Measurements from ENCODE around the gene MAGI3.
"Not testable (repeated sequence)": the region's sequence is repeated elsewhere in the genome, so short reads cannot be mapped to it uniquely, and the experiment has no call there.

The MAGI3 gene

DNA sequence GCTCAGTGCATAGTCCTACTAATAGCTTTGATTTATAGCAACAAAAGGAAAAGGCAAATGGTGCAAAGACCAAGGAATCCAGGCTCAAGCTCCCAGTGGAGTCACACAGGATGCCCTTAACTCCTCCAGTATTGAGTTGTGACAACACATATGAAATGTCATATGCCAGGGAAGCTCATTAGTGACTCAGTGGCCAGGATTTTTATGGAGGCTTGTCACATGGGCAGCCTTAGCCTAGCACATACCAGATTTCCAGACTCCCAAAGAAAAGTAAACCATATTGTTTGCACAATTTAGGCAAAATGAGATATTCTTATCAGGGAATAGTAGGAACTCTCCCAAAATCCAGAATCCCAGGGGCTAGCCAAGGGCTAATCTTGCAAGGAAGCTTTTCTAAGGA, 129.2 kb downstream of the MAGI3 start:
- peak; percentile 67 for DNase-seq

DNA sequence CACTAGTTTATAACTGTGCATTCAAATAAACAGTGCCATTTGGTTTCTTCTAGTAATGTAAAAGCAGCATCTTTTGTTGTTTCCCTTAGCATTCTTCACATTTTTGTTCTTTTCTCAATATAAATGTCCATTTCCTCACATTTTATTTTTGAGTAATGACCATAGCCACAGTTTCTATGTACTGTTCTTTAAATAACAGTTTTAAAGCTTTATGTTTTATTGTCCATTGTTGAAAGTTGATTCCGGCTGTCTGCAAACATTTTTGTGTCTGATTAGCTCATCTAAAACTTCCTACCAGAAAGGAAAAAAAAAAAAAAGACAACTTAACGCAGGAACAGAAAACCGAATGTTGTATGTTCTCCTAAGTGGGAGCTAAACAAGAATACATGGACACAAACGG, 139.7 kb downstream of the MAGI3 start:
- no peak for DNase-seq

DNA sequence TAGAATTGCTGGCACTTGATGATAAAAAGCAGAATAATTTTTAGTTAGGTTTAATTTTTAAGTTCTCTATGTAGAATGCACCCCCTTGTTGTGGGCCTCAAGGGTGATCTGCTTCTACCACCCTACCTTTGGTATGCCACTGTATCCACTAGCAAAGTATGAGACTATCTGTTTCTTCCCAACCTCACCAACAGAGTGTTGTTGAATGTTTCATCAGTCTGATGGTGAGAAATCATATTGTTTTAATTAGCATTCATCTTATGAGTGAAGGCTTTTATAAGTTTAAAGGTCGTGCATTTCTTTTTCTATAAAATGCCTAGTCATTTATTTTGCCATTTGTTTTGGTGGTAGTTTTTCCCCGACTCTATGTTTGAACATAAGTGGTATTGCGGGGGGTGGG, 141.0 kb downstream of the MAGI3 start:
- peak; percentile 5 for DNase-seq

DNA sequence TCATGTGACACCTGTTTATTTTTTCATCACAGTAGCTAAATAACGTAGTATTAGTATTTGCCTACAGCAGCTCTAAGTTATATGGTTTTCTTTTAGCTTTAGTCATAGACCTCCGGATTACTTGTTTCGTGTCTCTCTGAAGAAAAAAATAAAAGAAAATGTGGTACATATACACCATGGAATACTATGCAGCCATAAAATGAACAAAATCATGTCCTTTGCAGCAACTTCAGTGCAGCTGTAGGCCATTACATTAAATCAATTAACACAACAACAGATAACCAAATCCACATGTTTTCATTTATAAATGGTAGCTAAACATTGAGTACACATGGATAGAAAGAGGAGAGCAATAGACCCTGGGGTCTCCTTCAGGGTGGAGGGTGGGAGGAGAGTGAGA, 142.7 kb downstream of the MAGI3 start:
- no peak for DNase-seq

DNA sequence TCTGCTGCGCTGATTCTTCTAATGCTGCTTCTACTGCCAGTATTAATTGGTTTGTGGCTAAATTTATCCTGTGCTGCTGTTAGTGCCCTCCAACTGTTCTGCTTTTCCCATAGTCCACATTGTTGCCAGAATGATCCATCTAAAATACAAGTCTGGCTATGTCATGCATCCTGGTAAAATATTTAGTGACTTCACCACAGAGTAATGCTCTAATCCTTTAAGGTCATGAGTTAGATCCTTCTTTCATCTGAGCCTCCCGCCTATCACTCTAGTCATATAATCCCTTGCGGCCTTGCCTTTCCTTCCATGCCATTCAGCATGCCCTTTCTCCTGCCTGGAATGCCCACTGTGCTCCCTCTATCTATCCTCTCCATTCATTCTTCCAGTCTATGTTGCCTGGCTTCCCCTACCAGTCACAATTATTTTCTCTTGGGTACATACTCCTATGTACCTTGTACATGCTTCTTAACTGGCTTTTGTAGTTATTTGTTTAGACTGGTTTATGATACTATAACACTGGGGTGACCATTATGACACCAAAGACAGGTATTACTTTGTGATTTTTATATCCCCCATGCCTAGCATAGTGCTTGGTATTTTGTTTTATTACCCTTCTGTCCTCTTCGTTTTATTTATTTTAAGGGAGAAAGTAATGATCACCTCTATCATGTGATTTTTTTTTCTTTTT, 144.0 kb downstream of the MAGI3 start:
- DNase-seq, result peak; percentile 91

DNA sequence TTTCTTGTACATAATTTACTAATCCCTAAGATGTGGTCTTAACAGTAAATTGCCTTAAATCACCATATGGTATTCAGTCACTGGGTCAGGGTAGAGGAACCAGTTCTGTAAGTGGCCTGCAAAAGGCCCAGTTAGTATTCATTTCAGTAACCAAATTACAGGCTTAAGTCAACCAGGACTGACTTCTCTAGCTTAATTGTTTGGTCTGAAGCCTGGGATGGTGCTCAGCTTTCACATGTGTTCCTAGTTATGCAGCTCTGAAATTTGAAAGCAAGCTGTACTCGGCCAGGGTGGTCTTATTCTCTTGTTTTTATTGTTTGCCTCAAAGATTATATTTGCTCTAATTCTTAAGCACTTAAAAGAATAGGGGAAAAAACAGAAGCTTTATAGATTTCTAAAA, 144.6 kb downstream of the MAGI3 start:
- DNase-seq, result no peak

DNA sequence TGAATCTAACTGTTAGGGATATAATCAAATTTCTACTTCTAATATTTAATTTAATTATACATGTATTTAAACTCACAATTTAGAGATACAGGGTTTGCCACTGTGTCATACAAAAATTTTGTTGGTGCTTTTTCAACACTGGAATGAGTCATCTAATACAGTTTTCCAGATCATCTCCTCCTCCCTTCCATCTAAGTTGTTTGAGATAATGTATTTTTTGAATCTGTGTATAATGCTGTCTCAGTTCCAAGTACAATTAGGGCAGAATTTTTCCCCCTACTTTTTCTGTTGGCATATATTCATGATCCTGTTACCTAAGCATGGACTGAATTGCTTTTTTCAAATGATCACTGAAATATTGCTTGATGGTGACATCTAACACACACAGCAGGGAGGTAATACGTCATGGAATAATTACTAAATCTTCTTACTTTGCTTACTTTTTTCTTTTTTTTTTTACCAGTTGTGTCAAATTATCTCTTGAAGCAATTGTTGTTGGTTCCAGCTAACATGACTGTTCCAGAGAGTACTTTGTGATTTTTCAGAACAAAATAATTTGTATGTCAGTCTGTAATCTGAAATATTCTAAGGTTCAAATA, 146.0 kb downstream of the MAGI3 start:
- peak; percentile 50 for DNase-seq

DNA sequence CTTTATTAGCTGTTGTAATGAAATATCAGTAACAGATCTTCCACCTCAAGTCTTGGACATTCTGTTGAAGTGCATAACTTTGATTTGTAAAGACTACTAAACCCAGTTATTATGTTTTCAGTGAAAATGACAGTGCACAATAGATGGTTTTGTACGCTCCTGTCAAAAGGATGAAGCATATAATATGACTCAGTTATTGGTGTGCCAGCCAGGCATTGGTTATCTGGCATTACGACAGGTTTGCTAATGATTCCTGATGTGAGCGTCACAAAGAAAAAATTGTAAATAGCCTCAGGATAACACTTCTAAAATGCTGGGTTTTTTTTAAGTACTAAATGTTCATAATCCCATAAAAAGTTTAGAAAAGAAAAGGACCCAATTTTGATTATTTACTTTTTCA, 147.9 kb downstream of the MAGI3 start:
- no peak for DNase-seq

DNA sequence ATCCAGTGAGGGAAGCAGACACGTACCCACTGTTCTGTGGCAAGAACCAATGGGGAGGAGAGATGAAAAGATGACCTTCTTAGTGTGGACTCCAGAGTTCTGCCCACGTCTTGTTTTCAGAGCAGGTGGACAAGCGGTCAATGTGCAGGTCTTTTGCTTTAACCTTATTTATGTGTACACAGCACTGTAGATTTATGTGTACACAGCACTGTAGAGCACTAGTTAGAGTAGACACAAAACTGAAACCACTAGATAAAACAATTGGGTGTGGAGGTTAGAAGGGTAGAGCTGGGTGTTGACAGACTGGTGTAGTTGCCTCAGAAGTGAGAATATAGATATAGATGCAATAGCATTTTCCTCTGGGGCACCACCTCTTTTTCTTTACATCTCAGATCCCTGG, 150.0 kb downstream of the MAGI3 start:
- no peak for DNase-seq

DNA sequence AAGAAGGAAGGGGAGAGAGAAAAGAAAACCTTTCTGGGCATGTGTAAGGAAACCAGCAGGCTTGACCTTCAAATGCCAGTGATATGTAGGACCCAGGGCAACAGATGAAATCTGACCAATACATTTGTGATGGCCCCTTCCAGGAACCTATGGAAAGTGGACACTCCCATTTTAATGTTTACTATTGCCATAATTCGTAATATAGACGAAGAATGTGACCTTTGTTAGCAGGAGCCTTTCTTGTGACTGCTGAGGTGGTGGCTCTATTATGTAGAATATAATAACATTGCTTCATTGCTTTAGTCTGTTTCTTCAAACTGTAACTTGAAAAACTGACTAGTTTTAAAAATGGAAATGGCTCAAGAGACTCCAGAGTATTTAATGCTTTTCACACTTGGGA, 150.8 kb downstream of the MAGI3 start:
- DNase-seq, result no peak

DNA sequence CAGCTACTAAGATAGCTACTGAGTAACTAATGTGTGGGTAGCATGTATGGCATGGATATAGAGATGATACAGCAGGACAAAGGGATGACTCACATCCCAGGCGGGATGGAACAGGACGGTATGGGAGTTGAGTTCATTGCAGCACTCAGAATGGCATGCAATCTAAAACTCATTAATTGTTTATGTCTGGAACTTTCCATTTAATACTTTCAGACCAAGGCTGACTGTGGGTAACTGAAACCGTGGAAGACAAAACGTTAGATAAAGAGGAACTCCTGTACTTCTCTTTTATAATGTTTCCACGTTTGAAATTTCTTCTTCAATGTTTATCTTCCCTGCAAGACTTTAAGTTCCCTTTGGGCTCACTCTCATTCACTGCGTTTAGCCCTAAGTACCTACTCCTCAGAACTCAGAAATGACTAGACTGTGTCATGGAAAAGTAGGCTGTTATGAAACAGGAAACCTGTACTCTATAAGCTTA, 151.9 kb downstream of the MAGI3 start:
- peak; percentile 82 for DNase-seq

DNA sequence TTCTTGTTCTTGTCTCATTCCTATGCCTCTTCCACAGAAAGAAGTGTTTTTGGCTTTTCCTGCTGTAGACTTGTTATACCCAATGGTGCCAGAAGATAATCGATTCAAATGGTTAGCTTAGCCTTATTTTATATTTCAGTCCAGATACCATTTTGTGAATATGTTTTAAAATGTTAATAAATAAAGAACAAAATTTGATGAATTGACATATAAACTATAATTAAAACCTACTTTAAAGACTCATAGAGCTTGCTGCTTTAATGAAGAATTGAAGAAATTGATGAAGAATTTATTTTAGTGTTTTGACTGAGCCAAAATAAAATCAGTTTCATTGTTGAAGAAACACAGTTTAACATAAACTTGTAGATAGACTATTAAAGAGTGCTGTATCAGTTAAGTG, 152.8 kb downstream of the MAGI3 start:
- DNase-seq, result no peak

DNA sequence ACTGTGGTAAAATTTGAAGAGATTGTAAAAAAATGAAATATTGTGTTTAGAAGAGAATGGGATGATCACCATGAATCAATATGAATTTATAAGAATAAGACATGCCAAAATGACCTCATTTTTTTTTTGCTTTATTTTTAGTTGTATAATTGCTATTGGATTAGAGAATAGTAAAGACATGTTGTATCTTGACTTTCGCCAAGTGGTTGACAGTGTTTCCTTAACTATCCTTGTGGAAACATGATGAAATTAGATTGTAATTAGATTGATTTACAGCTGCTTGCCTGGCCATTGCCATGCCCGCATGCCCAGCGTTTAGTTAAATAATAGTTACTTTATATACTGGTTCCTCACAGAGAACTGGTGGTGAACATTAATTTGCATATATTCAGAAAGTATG, 154.9 kb downstream of the MAGI3 start:
- DNase-seq, result no peak

DNA sequence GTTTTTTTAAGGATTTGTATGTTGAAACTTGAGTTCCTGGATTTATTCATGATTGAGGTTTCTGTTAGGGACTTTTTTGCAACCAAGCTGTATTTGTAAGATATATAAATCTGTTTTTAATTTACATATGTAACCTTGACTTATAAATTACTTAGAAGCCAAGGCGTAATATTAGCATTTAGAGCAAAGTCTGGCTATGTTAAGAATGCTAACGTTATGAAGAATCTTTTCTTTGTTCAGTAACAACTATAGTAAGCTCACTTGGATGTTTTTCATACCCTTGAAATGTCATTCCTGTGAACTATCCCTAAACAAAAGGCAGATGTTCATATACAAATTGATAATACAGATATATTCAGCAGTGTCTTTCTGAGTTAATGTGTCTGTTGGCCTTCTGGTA, 155.3 kb downstream of the MAGI3 start:
- no peak for DNase-seq

DNA sequence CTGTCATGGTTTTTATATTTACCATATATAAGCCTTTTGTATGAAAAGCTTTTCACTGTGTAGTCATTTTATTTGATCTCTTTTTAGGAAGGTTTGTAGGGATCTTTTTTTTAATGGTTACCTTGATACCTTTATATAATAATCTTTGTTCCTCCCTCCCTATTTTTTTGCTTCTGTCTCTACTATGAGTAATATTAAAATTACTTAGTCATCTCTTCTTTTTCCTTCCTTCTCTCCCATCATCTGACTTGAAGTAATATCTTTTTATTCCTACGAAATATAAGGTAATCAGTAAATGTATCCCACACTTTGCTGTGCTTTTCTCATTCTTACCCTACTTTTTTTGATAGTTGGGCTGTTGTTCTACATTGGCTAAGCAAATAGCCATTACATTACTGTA, 161.4 kb downstream of the MAGI3 start:
- peak; percentile 24 for DNase-seq

DNA sequence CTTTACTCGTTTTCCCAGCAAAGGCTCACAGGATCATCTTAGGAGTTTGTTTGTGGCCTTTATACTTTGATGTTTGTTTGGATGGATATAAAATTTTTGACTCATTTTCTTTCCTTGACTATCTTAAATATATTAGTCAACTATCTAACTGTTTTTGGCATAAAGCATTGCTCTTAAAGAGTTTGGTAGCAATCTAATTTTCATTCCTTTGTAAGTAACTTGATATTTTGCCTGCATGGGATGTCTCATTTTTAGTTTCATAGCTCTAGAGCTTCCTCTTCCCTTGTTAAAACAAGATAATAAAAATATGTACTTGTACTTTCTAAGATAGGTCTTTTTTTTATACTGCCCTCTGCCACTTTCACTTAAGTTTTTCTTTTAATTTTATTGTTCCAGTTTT, 161.9 kb downstream of the MAGI3 start:
- DNase-seq, result no peak

DNA sequence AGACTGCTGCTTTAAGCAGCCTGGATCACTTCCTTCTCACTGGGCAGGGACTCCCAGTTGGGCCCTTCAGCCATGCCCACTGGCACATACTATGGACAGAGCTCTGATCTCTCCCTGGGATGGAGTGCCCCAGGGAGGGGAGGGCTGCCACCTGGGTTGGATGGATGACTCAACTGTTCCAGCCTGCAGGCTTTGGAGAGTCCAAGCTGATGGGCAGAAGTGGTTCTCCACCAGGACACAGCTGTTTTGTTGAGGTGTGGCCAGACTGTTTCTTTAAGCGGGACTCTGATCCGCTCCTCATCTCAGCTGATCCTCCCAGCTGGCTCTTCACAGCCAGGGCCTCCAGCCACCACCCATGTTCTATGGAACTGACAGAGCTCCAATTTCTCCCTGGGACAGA, 166.9 kb downstream of the MAGI3 start:
- DNase-seq, result no peak

DNA sequence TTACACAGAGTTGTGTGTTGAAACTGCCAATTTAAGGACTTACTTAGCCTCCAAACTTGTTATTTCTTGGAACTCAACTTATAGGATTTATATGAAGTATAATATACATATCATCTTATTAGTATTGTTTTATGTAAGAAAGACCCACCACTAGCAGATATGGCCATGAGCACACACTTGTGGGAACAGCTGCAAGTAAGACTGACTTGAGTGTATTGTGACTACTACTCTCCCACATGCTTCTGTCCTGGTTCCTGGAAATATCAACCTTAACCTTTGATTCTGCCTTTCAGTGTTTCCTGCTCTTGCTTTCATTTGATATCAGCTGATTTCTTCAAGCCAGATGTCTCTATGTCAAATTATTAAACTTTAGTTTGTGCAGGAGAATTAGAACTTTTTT, 175.3 kb downstream of the MAGI3 start:
- no peak for DNase-seq

DNA sequence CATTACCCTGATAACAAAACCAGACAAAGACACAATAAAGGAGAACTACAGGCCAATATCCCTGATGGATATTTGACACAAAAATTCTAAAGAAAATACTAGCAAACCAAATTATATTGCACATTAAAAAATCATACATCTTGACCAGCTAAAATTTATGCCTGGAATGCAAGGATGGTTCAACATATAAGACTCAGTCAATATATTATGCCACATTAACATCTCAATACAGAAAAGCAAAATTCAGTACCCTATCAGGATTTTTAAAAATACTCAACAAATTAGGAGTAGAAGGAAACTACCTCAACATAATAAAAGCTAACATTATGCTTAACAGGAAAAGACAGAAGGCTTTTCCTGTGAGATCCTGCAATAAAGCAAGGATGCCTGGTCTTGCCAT, 177.1 kb downstream of the MAGI3 start:
- DNase-seq, result no peak

DNA sequence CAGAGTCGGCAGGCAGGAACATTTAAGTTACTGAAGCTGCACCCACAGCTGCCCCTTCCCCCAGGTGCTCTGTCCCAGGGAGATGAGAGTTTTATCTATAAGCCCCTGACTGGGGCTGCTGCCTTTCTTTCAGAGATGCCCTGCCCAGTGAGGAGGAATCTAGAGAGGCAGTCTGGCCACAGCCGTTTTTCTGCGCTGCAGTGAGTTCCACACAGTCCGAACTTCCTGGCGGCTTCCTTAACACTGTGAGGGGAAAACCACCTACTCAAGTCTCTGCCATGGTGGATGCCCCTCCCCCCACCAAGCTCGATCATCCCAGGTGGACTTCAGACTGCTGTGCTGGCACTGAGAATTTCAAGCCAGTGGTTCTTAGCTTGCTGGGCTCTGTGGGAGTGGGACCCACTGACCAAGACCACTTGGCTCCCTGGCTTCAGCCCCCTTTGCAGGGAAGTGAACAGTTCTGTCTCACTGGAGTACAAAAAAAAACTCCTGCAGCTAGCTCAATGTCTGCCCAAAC, 185.5 kb downstream of the MAGI3 start:
- not testable (repeated sequence) for DNase-seq

DNA sequence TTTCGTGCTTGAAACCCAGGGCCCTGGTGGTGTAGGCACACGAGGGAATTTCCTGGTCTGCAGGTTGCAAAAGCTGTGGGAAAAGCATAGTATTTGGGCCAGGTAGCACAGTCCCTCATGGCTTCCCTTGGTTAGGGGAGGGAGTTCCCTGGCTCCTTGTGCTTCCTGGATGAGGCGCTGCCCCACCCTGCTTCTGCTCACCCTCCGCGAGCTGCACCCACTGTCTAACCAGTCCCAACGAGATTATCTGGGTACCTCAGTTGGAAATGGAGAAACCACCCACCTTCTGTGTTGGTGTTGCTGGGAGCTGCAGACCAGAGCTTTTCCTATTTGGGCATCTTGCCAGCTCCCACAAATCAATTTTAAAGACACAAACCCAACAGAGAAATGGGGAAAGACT, 186.0 kb downstream of the MAGI3 start:
- DNase-seq, result no peak

DNA sequence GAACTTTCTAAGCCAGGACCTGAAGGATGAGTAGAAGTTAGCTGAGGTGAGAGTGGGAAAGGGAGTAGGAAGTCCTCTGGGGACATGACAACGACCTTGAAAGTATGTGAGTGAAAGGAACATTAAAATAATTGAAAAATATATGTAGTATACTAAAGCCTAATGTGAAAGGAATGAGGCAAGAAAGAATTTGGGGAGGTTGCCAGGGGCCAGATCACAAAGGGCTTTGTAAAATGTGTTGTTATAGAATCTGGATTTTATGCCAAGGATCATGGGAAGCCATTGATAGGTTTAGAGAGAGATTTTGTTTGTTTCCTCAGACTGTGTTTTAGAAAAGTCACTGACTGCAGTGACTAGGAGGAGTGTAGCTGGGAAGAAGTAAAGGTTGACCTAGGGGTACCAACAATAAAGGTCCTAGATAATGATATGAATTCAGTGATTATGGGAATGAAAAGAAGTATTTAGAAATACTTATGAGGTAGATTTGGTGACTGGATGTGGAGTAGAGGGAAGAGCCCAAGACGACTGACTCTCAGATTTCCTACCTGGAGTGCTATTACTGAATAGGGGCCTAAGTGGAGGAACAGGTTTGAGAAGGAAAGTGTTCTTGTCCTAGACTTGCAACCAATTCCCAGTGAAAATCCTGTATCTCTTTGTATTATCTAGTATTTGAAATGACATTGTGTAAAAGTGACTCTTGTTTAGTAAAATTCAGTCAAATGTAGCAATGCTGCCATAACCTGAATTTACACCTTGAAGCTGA, 189.1 kb downstream of the MAGI3 start:
- no peak for DNase-seq

DNA sequence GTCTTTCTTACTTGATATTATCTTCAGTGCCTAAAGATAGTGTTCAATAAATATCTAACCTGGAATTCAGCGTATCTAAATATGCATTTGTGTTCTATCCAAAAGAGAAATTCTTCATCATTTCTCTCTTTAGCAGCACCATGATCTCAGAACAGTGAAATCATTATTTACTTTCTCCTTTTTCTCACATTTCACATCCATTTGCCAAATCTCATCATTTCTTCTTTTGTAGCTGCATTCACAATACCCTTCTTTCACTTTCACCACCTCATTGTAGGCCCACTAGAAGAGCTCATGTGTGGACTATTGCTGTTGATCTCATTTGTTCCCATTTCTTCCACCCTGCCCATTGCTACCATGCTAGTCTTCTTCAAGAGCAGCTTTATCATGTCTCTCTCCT, 191.0 kb downstream of the MAGI3 start:
- no peak for DNase-seq

DNA sequence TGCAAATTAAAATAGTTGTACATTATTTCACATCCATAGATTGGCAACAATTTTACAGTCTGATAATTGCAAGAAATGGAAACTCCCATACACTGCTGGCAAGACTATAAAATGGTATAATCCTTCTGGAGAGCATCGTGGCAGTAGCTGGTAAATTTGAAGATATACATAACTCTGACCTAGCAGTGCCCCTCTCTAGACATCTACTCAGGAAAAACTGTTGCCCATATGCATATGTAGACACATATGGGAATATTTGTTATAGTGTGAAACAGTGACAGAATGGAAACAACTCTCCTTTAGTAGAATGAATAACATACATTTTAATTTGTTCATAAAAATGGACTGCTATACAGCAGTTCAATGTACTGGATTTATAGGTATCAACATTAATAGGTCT, 191.8 kb downstream of the MAGI3 start:
- no peak for DNase-seq

All from HCEC 1CT (cell line).